ENCODE results near the gene LANCL1.

LANCL1 gene

GRCh38 chr2:210387074-210387473, 89.5 kb downstream of the LANCL1 start:
- no peak for DNase-seq
